Thyroid gland (tissue), 4 donors: ENCODE results near the gene DUOXA1.

Source experiments
- POLR2A ChIP-seq, 2 donors: fragments of 450-650 bp; IDR thresholded peaks; one replicate each; pipeline ENCODE4 v1.6.1; 2017; ENCODE audit warnings: antibody characterized with exemption in 2 of 2, mild to moderate bottlenecking in 2 of 2, moderate library complexity in 1 of 2
- TF ChIP-seq, protein P1 (sequence below), 6 experiments: fragments of 200-600 bp in 3 of 6; fragments of 450-650 bp in 3 of 6; sonication (generic) in 3 of 6; IDR thresholded peaks; one replicate each; pipeline ENCODE4 v1.5.1; 2016 to 2019; ENCODE audit warnings: antibody characterized with exemption in 6 of 6, mild to moderate bottlenecking in 2 of 6, inconsistent platforms in 1 of 6, moderate library complexity in 1 of 6

DNA sequence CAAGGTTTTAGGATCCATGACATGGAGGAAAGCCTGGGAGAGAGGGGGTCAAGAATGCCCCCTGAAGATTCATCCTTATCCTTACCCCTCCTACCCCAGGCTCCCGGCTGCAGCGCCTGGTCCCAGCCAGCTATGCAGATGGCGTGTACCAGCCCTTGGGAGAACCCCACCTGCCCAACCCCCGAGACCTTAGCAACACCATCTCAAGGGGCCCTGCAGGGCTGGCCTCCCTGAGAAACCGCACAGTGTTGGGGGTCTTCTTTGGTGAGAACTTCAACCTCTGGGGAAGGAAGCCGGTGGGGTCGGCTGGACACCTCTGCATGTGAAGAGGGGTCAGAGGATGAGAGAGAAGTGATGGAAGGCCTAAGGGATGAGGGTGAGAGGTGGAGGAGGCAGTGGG lies 4.4 kb upstream of the DUOXA1 start:
- TF ChIP-seq, protein P1, sequence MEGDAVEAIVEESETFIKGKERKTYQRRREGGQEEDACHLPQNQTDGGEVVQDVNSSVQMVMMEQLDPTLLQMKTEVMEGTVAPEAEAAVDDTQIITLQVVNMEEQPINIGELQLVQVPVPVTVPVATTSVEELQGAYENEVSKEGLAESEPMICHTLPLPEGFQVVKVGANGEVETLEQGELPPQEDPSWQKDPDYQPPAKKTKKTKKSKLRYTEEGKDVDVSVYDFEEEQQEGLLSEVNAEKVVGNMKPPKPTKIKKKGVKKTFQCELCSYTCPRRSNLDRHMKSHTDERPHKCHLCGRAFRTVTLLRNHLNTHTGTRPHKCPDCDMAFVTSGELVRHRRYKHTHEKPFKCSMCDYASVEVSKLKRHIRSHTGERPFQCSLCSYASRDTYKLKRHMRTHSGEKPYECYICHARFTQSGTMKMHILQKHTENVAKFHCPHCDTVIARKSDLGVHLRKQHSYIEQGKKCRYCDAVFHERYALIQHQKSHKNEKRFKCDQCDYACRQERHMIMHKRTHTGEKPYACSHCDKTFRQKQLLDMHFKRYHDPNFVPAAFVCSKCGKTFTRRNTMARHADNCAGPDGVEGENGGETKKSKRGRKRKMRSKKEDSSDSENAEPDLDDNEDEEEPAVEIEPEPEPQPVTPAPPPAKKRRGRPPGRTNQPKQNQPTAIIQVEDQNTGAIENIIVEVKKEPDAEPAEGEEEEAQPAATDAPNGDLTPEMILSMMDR (IDR thresholded peaks at IDR 0.05) = no peak
- no peak for TF ChIP-seq POLR2A (IDR thresholded peaks at IDR 0.05)
